ENCODE results near the gene RDX.

Gene RDX

GRCh38 chr11:110295531-110296225, 736 bp downstream of the RDX start:
- Histone ChIP-seq H3K23ac (ENCODE audit: low read length in 2 of 2) (peak overlapping the region; percentile 81 to 94), H3K4me3 (ENCODE audit: insufficient read depth in 1 of 2, low read depth in 1 of 2, low read length in 2 of 2) (peak overlapping the region; percentile 88 to 95)

GRCh38 chr11:110295086-110295485, 1.3 kb downstream of the RDX start:
- H2BK120ac ChIP-seq (ENCODE audit: low read depth, low read length): no peak overlapping the region

More at GRCh38 chr11:110295531-110296225, 736 bp downstream of the RDX start:
- peak overlapping the region; percentile 95 for H2BK5ac ChIP-seq (ENCODE audit: low read depth, low read length, poor library complexity, severe bottlenecking)
- peak overlapping the region; percentile 69 for H2BK15ac ChIP-seq (ENCODE audit: low read depth, poor library complexity, severe bottlenecking)
- H4K91ac ChIP-seq (ENCODE audit: low read length): peak overlapping the region; percentile 95
- H3K9me3 ChIP-seq (ENCODE audit: control insufficient read depth, low read length): no peaks in the 10 kb centered on the region
- peak overlapping the region; percentile 91 to 96 for H3K4ac ChIP-seq (ENCODE audit: low read depth in 1 of 2, low read length in 2 of 2)
- H3K4me1 ChIP-seq (ENCODE audit: control insufficient read depth, insufficient read depth, low read depth, low read length): peaks cover 8% of the 10 kb centered on the region
- peak overlapping the region; percentile 54 for H2AK5ac ChIP-seq (ENCODE audit: low read length, severe bottlenecking)
- H3K27ac ChIP-seq (ENCODE audit: low read length, poor library complexity, severe bottlenecking): peak overlapping the region; percentile 57
- peak overlapping the region; percentile 89 for H2BK120ac ChIP-seq (ENCODE audit: low read depth, low read length)
- H3K9ac ChIP-seq (ENCODE audit: low read length): peak overlapping the region; percentile 93
- H3K14ac ChIP-seq (ENCODE audit: low read length in 2 of 2): peak overlapping the region; percentile 61 to 74
- H3K27me3 ChIP-seq (ENCODE audit: control insufficient read depth in 1 of 2, insufficient read depth in 1 of 2, low read length in 2 of 2): no peaks in the 10 kb centered on the region
- H3K18ac ChIP-seq (ENCODE audit: low read depth in 1 of 2, low read length in 2 of 2): peak overlapping the region; percentile 88 to 99
- H3K4me2 ChIP-seq (ENCODE audit: low read length, poor library complexity, severe bottlenecking): peak overlapping the region; percentile 94
- H3K79me1 ChIP-seq (replicated peaks; ENCODE audit: low read length, poor library complexity, severe bottlenecking): no peaks in the 10 kb centered on the region
- H2AFZ ChIP-seq (ENCODE audit: low read depth, low read length): peak overlapping the region; percentile 46
- DNase-seq: peak; percentile 68
- peak overlapping the region in 1 of 2 experiments; percentile 31 for H2BK12ac ChIP-seq (ENCODE audit: low read length in 2 of 2)
- H3K36me3 ChIP-seq (ENCODE audit: control insufficient read depth in 1 of 2, insufficient read depth in 2 of 2, low read depth in 1 of 2, low read length in 2 of 2): peaks cover 0 to 4% of the 10 kb centered on the region in 2 experiments
- under 1% methylated on average over 35 of the region's 39 CpGs for WGBS
- H4K8ac ChIP-seq (ENCODE audit: low read length): peak overlapping the region; percentile 94

GRCh38 chr11:110294509-110294908, 1.9 kb downstream of the RDX start:
- Histone ChIP-seq H3K79me1 (replicated peaks; ENCODE audit: low read length, poor library complexity, severe bottlenecking) (no peaks in the 10 kb centered on the region), H2AFZ (ENCODE audit: low read depth, low read length) (no peak overlapping the region), H3K18ac (ENCODE audit: low read depth in 1 of 2, low read length in 2 of 2) (no peak overlapping the region), H4K8ac (ENCODE audit: low read length) (no peak overlapping the region), H2BK12ac (ENCODE audit: low read length in 2 of 2) (no peak overlapping the region), H3K9me3 (ENCODE audit: control insufficient read depth, low read length) (no peaks in the 10 kb centered on the region), H3K4me2 (ENCODE audit: low read length, poor library complexity, severe bottlenecking) (peak overlapping the region; percentile 44), H3K14ac (ENCODE audit: low read length in 2 of 2) (no peak overlapping the region), H3K9ac (ENCODE audit: low read length) (peak overlapping the region; percentile 93), H3K4me1 (ENCODE audit: control insufficient read depth, insufficient read depth, low read depth, low read length) (peaks cover 8% of the 10 kb centered on the region), H2BK15ac (ENCODE audit: low read depth, poor library complexity, severe bottlenecking) (no peak overlapping the region), H3K4ac (ENCODE audit: low read depth in 1 of 2, low read length in 2 of 2) (no peak overlapping the region), H2BK5ac (ENCODE audit: low read depth, low read length, poor library complexity, severe bottlenecking) (no peak overlapping the region), H4K91ac (ENCODE audit: low read length) (no peak overlapping the region), H3K27me3 (ENCODE audit: control insufficient read depth in 1 of 2, insufficient read depth in 1 of 2, low read length in 2 of 2) (no peaks in the 10 kb centered on the region), H2AK5ac (ENCODE audit: low read length, severe bottlenecking) (no peak overlapping the region), H3K36me3 (ENCODE audit: control insufficient read depth in 1 of 2, insufficient read depth in 2 of 2, low read depth in 1 of 2, low read length in 2 of 2) (peaks cover 0 to 4% of the 10 kb centered on the region in 2 experiments), H3K23ac (ENCODE audit: low read length in 2 of 2) (no peak overlapping the region), H2BK120ac (ENCODE audit: low read depth, low read length) (no peak overlapping the region), H3K4me3 (ENCODE audit: insufficient read depth in 1 of 2, low read depth in 1 of 2, low read length in 2 of 2) (peak overlapping the region in 1 of 2 experiments; percentile 88), H3K27ac (ENCODE audit: low read length, poor library complexity, severe bottlenecking) (no peak overlapping the region)
- no peak for DNase-seq
- WGBS: 54% methylated on average over 6 of the region's 6 CpGs

More at GRCh38 chr11:110295086-110295485, 1.3 kb downstream of the RDX start:
- Histone ChIP-seq H2BK12ac (ENCODE audit: low read length in 2 of 2) (no peak overlapping the region), H3K18ac (ENCODE audit: low read depth in 1 of 2, low read length in 2 of 2) (no peak overlapping the region), H3K27ac (ENCODE audit: low read length, poor library complexity, severe bottlenecking) (no peak overlapping the region), H3K27me3 (ENCODE audit: control insufficient read depth in 1 of 2, insufficient read depth in 1 of 2, low read length in 2 of 2) (no peaks in the 10 kb centered on the region), H3K4me3 (ENCODE audit: insufficient read depth in 1 of 2, low read depth in 1 of 2, low read length in 2 of 2) (peak overlapping the region in 1 of 2 experiments; percentile 88), H2AK5ac (ENCODE audit: low read length, severe bottlenecking) (no peak overlapping the region), H3K9me3 (ENCODE audit: control insufficient read depth, low read length) (no peaks in the 10 kb centered on the region), H3K14ac (ENCODE audit: low read length in 2 of 2) (no peak overlapping the region), H3K9ac (ENCODE audit: low read length) (peak overlapping the region; percentile 93), H3K4me2 (ENCODE audit: low read length, poor library complexity, severe bottlenecking) (peak overlapping the region; percentile 62), H3K36me3 (ENCODE audit: control insufficient read depth in 1 of 2, insufficient read depth in 2 of 2, low read depth in 1 of 2, low read length in 2 of 2) (peaks cover 0 to 4% of the 10 kb centered on the region in 2 experiments), H4K91ac (ENCODE audit: low read length) (no peak overlapping the region), H3K79me1 (replicated peaks; ENCODE audit: low read length, poor library complexity, severe bottlenecking) (no peaks in the 10 kb centered on the region), H3K4me1 (ENCODE audit: control insufficient read depth, insufficient read depth, low read depth, low read length) (peaks cover 8% of the 10 kb centered on the region), H4K8ac (ENCODE audit: low read length) (no peak overlapping the region), H2AFZ (ENCODE audit: low read depth, low read length) (no peak overlapping the region), H3K4ac (ENCODE audit: low read depth in 1 of 2, low read length in 2 of 2) (no peak overlapping the region), H3K23ac (ENCODE audit: low read length in 2 of 2) (no peak overlapping the region), H2BK15ac (ENCODE audit: low read depth, poor library complexity, severe bottlenecking) (no peak overlapping the region), H2BK5ac (ENCODE audit: low read depth, low read length, poor library complexity, severe bottlenecking) (no peak overlapping the region)
- no peak for DNase-seq
- WGBS: no CpG with 5 or more reads among the region's 4 CpGs

- no peak overlapping the region for H3K23ac ChIP-seq (ENCODE audit: low read length in 2 of 2)
Measured at GRCh38 chr11:110293389-110293788, 3.0 kb downstream of the RDX start.

More at GRCh38 chr11:110293389-110293788, 3.0 kb downstream of the RDX start:
- Histone ChIP-seq H3K18ac (ENCODE audit: low read depth in 1 of 2, low read length in 2 of 2) (no peak overlapping the region), H3K9ac (ENCODE audit: low read length) (no peak overlapping the region), H3K14ac (ENCODE audit: low read length in 2 of 2) (no peak overlapping the region), H4K91ac (ENCODE audit: low read length) (no peak overlapping the region), H3K9me3 (ENCODE audit: control insufficient read depth, low read length) (no peaks in the 10 kb centered on the region), H3K27ac (ENCODE audit: low read length, poor library complexity, severe bottlenecking) (no peak overlapping the region), H3K4ac (ENCODE audit: low read depth in 1 of 2, low read length in 2 of 2) (no peak overlapping the region), H3K4me1 (ENCODE audit: control insufficient read depth, insufficient read depth, low read depth, low read length) (peaks cover 6% of the 10 kb centered on the region), H3K36me3 (ENCODE audit: control insufficient read depth in 1 of 2, insufficient read depth in 2 of 2, low read depth in 1 of 2, low read length in 2 of 2) (peaks cover 0 to 4% of the 10 kb centered on the region in 2 experiments), H4K8ac (ENCODE audit: low read length) (no peak overlapping the region), H3K79me1 (replicated peaks; ENCODE audit: low read length, poor library complexity, severe bottlenecking) (no peaks in the 10 kb centered on the region), H2AFZ (ENCODE audit: low read depth, low read length) (no peak overlapping the region), H2BK12ac (ENCODE audit: low read length in 2 of 2) (no peak overlapping the region), H3K4me3 (ENCODE audit: insufficient read depth in 1 of 2, low read depth in 1 of 2, low read length in 2 of 2) (no peak overlapping the region), H2BK120ac (ENCODE audit: low read depth, low read length) (no peak overlapping the region), H2AK5ac (ENCODE audit: low read length, severe bottlenecking) (no peak overlapping the region), H3K4me2 (ENCODE audit: low read length, poor library complexity, severe bottlenecking) (no peak overlapping the region), H3K27me3 (ENCODE audit: control insufficient read depth in 1 of 2, insufficient read depth in 1 of 2, low read length in 2 of 2) (no peaks in the 10 kb centered on the region), H2BK15ac (ENCODE audit: low read depth, poor library complexity, severe bottlenecking) (no peak overlapping the region), H2BK5ac (ENCODE audit: low read depth, low read length, poor library complexity, severe bottlenecking) (no peak overlapping the region)
- DNase-seq: no peak
- 88% methylated on average over 3 of the region's 4 CpGs for WGBS
